ENCODE data around the gene ADAMTS14. TPM values are rescaled to one million over a fixed set of nuclear protein-coding genes. Genes with fewer than 3 reads are reported as not detected.

Gene ADAMTS14
- total RNA-seq, 1 donor from 2014 or later: 0.64 TPM

- ATAC-seq: peak; percentile 81
Observed at GRCh38 chr10:70774810-70775678, 102.7 kb downstream of the ADAMTS14 start.

GRCh38 chr10:70775679-70776454, 103.6 kb downstream of the ADAMTS14 start:
- ATAC-seq: peak; percentile 54

- no peak for ATAC-seq
Observed at GRCh38 chr10:70776455-70777005, 104.2 kb downstream of the ADAMTS14 start.

GRCh38 chr10:70777063-70777875, 105.0 kb downstream of the ADAMTS14 start:
- ATAC-seq: no peak

- ATAC-seq: no peak
Observed at GRCh38 chr10:70778267-70778924, 106.1 kb downstream of the ADAMTS14 start.

GRCh38 chr10:70779088-70779487, 106.8 kb downstream of the ADAMTS14 start:
- ATAC-seq: no peak

- ATAC-seq: peak; percentile 67
Observed at GRCh38 chr10:70779511-70780369, 107.4 kb downstream of the ADAMTS14 start.

GRCh38 chr10:70780370-70780760, 108.1 kb downstream of the ADAMTS14 start:
- no peak for ATAC-seq

- no peak for ATAC-seq
Observed at GRCh38 chr10:70780772-70781171, 108.5 kb downstream of the ADAMTS14 start.

GRCh38 chr10:70781461-70782051, 109.2 kb downstream of the ADAMTS14 start:
- no peak for ATAC-seq

GRCh38 chr10:70782086-70782745, 109.9 kb downstream of the ADAMTS14 start:
- ATAC-seq: no peak

- no peak for ATAC-seq
Observed at GRCh38 chr10:70782746-70783680, 110.7 kb downstream of the ADAMTS14 start.

- ATAC-seq: no peak
Observed at GRCh38 chr10:70784016-70784415, 111.7 kb downstream of the ADAMTS14 start.

- ATAC-seq: peak; percentile 43
Observed at GRCh38 chr10:70784471-70784870, 112.2 kb downstream of the ADAMTS14 start.

GRCh38 chr10:70785190-70785589, 112.9 kb downstream of the ADAMTS14 start, which contains the start of gene TBATA:
TSS of gene TBATA (minus strand) at chr10:70785377. CDS start at chr10:70783379, 1,998 bp downstream.
- no peak for ATAC-seq

- peak; percentile 84 for ATAC-seq
Observed at GRCh38 chr10:70786799-70787415, 114.6 kb downstream of the ADAMTS14 start.

- ATAC-seq: no peak
Observed at GRCh38 chr10:70791386-70792039, 119.2 kb downstream of the ADAMTS14 start.

- no peak for ATAC-seq
Observed at GRCh38 chr10:70795613-70796012, 123.3 kb downstream of the ADAMTS14 start.

Measured in esophagus mucosa (tissue), 1 donor.